ENCODE measurements around the gene PCYOX1L. TPM values are rescaled to one million over a fixed set of nuclear protein-coding genes. Genes with fewer than 3 reads are reported as not detected.
A peak's percentile ranks its signal among the peaks of the same experiment; 100 is the strongest.

PCYOX1L gene
- total and polyA plus RNA-seq, 2 experiments from 2014 or later = 6.7 to 14.7 TPM

- no peak for TF ChIP-seq CTCF (conservative IDR thresholded peaks at IDR 0.05; ENCODE audit: low read depth in 2 of 2)
Observed at GRCh38 chr5:149378241-149378820, 20.5 kb downstream of the PCYOX1L start (continued).

- Mint-ChIP-seq H3K27ac (no peak within 1 kb of the TSS), H3K36me3 (ENCODE audit: low read depth) (no peaks in the 10 kb centered on the region; the same call in 2 of the 3 replicates), H3K27me3 (ENCODE audit: insufficient read depth, low read depth, poor library complexity) (peaks cover 4% of the 10 kb centered on the region), H3K4me1 (peaks cover 19% of the 10 kb centered on the region), H3K4me3 (no peak within 1 kb of the TSS; the same call in 2 of the 3 replicates), H3K9me3 (no peaks in the 10 kb centered on the region)
- Histone ChIP-seq H3K27ac (ENCODE audit: low read depth) (no peak within 1 kb of the TSS), H4K20me1 (replicated peaks; ENCODE audit: insufficient read depth) (no peaks in the 10 kb centered on the region), H3K4me2 (no peak within 1 kb of the TSS), H3K27me3 (ENCODE audit: insufficient read depth) (no peaks in the 10 kb centered on the region), H3K4me3 (no peak within 1 kb of the TSS), H3K79me2 (replicated peaks; ENCODE audit: insufficient read depth) (no peaks in the 10 kb centered on the region), H3F3A (replicated peaks; ENCODE audit: low read depth) (no peaks in the 10 kb centered on the region), H3K36me3 (ENCODE audit: insufficient read depth) (no peaks in the 10 kb centered on the region), H2AFZ (0 out of 2 replicates have a peak within 1 kb of the TSS, but pooled peaks have one; percentile 32), H3K9me2 (ENCODE audit: insufficient read depth) (no peaks in the 10 kb centered on the region), H3K4me1 (ENCODE audit: insufficient read depth) (no peaks in the 10 kb centered on the region)
- DNase-seq (ENCODE audit: low spot score) = no peak
- ATAC-seq = no peak
- TF ChIP-seq CTCF (conservative IDR thresholded peaks at IDR 0.05; ENCODE audit: low read depth in 2 of 2) = no peak
- TF ChIP-seq JUNB (IDR thresholded peaks at IDR 0.05; ENCODE audit: unreplicated experiment) = no peak
- TF ChIP-seq ZNF462 (CRISPR knock-in tag; IDR thresholded peaks at IDR 0.05) = no peak
- no peak for TF ChIP-seq EZH2 (IDR thresholded peaks at IDR 0.05; ENCODE audit: low read depth, unreplicated experiment)
- TF ChIP-seq EZH2phosphoT487 (IDR thresholded peaks at IDR 0.05; ENCODE audit: unreplicated experiment) = no peak
- TF ChIP-seq REST (IDR thresholded peaks at IDR 0.05; ENCODE audit: unreplicated experiment) = no peak
- TF ChIP-seq POLR2AphosphoS5 (IDR thresholded peaks at IDR 0.05; ENCODE audit: low read depth) = no peak
Observed at GRCh38 chr5:149379177-149379761, 21.4 kb downstream of the PCYOX1L start, which contains the start of gene IL17B. Gene IL17B, minus strand, starts transcription at chr5:149379292. Its CDS starts 67 bp downstream, at chr5:149379225.

Data from GM23338 (cell line).